Endometrial microvascular endothelial cells (primary cell): ENCODE results near the gene PHLDA1. TPM values are rescaled to one million over a fixed set of nuclear protein-coding genes. Genes with fewer than 3 reads are reported as not detected.

ENCODE experiments used
- in situ Hi-C: cut with HindIII; loops from 2 replicates; pipeline ENCODE4 v1.10.0; 2017; ENCODE audit warnings: low sequenced_read_pairs, low pct_unique_long_range_greater_than_20kb; ENCODE audit errors: inconsistent ontology term
- total RNA-seq: library from RNA; depleted of rRNA; stranded (reverse); fragments of >200 nt; gene quantifications from one replicate; pipeline ENCODE4 v1.2.3, GENCODE V29; 2015; ENCODE audit errors: inconsistent ontology term

PHLDA1 gene
- total RNA-seq, 1 donor from 2014 or later: 31.1 TPM

GRCh38 chr12:76024102-76024781 lies 7.3 kb downstream of the PHLDA1 start:
- in situ Hi-C loops: no loop called here

GRCh38 chr12:76023069-76023690 lies 8.4 kb downstream of the PHLDA1 start:
- in situ Hi-C loops: no loop called here

- in situ Hi-C loops: no loop called here
Observed at GRCh38 chr12:76022506-76022905, 9.1 kb downstream of the PHLDA1 start.

- in situ Hi-C loops: no loop called here
Observed at GRCh38 chr12:76020731-76021672, 10.6 kb downstream of the PHLDA1 start.

GRCh38 chr12:76020281-76020680 lies 11.3 kb downstream of the PHLDA1 start:
- in situ Hi-C loops: no loop called here

- in situ Hi-C loops: no loop called here
Observed at GRCh38 chr12:76018672-76019071, 12.9 kb downstream of the PHLDA1 start.

- in situ Hi-C loops: no loop called here
Observed at GRCh38 chr12:76018111-76018510, 13.5 kb downstream of the PHLDA1 start.

GRCh38 chr12:76014007-76014406 lies 17.6 kb downstream of the PHLDA1 start:
- in situ Hi-C loops: no loop called here

GRCh38 chr12:76013603-76014002 lies 18.0 kb downstream of the PHLDA1 start:
- in situ Hi-C loops: no loop called here

- in situ Hi-C loops: no loop called here
Observed at GRCh38 chr12:76012644-76013043, 18.9 kb downstream of the PHLDA1 start.

GRCh38 chr12:76010732-76011458 lies 20.7 kb downstream of the PHLDA1 start:
- in situ Hi-C loops: no loop called here

GRCh38 chr12:76008428-76008827 lies 23.1 kb downstream of the PHLDA1 start:
- in situ Hi-C loops: no loop called here

- in situ Hi-C loops: no loop called here
Observed at GRCh38 chr12:76007640-76008039, 23.9 kb downstream of the PHLDA1 start.

GRCh38 chr12:76006028-76006925 lies 25.3 kb downstream of the PHLDA1 start:
- in situ Hi-C loops: no loop called here

- in situ Hi-C loops: no loop called here
Observed at GRCh38 chr12:76003355-76003638, 28.3 kb downstream of the PHLDA1 start.

- in situ Hi-C loops: no loop called here
Observed at GRCh38 chr12:76002598-76003354, 28.8 kb downstream of the PHLDA1 start.

- in situ Hi-C loops: no loop called here
Observed at GRCh38 chr12:75998292-75999063, 33.1 kb downstream of the PHLDA1 start.
